H1 (cell line): ENCODE results near the gene CACFD1.

Experiments used
- BACH1 ChIP-seq: IDR thresholded peaks from 2 replicates; pipeline ENCODE4 v1.6.1; 2012; ENCODE audit warnings: low read length, improper control_type of control experiment
- BCL11A ChIP-seq, 2 experiments: IDR thresholded peaks; one replicate each; pipeline ENCODE4 v1.6.1; 2011; ENCODE audit warnings: low read depth in 2 of 2, low read length in 2 of 2, mild to moderate bottlenecking in 2 of 2
- JUN ChIP-seq: IDR thresholded peaks from 2 replicates; pipeline ENCODE4 v1.6.1; 2011; ENCODE audit warnings: low read depth, mild to moderate bottlenecking, improper control_type of control experiment, low read length
- KDM5A ChIP-seq: fragments of 200-600 bp; IDR thresholded peaks from 2 replicates; pipeline ENCODE4 v1.7.1; 2012; ENCODE audit warnings: mild to moderate bottlenecking, low read length, inconsistent platforms, mixed read lengths
- POLR2A ChIP-seq, 2 experiments: IDR thresholded peaks; 1 replicate in 1 of 2; 2 replicates in 1 of 2; pipeline ENCODE4 v1.6.1; 2011; ENCODE audit warnings: low read depth in 2 of 2, low read length in 2 of 2, mild to moderate bottlenecking in 2 of 2; ENCODE audit errors: control extremely low read depth in 1 of 2
- TF ChIP-seq, protein P1 (sequence below), 3 experiments: IDR thresholded peaks; 1 replicate in 2 of 3; 2 replicates in 1 of 3; pipeline versions ENCODE4 v1.5.1 to v1.6.1; 2011; ENCODE audit warnings: low read length in 3 of 3, mild to moderate bottlenecking in 3 of 3, inconsistent platforms in 2 of 3, low read depth in 1 of 3, moderate library complexity in 1 of 3; ENCODE audit not compliant: insufficient read depth in 1 of 3; ENCODE audit errors: control extremely low read depth in 1 of 3
- TF ChIP-seq, protein P2 (sequence below): IDR thresholded peaks from 2 replicates; pipeline ENCODE4 v1.6.1; 2012; ENCODE audit warnings: low read length, inconsistent platforms
- TF ChIP-seq, protein P3 (sequence below): IDR thresholded peaks from 2 replicates; pipeline ENCODE4 v1.6.1; 2012; ENCODE audit warnings: inconsistent platforms

DNA sequence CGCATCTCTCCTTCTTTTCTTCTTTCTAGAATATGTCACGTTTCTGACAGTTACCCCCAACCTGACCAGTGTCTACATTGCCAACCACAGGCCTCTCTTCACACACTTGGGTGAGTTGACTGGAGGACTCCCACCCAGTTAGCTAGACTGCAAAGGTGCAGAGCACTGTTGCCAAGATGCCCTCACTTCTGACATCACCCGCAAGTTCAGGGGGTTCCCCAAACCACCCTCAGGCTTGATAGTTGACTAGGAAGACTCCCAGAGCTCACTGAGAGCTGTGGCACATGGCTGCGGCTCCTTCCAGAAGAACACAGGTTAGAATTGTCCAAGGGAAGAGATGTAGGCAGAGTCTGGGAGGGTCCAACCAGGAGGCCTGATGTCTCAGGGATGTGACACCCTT is 20.4 kb upstream of the CACFD1 start:
- TF ChIP-seq, protein P1, sequence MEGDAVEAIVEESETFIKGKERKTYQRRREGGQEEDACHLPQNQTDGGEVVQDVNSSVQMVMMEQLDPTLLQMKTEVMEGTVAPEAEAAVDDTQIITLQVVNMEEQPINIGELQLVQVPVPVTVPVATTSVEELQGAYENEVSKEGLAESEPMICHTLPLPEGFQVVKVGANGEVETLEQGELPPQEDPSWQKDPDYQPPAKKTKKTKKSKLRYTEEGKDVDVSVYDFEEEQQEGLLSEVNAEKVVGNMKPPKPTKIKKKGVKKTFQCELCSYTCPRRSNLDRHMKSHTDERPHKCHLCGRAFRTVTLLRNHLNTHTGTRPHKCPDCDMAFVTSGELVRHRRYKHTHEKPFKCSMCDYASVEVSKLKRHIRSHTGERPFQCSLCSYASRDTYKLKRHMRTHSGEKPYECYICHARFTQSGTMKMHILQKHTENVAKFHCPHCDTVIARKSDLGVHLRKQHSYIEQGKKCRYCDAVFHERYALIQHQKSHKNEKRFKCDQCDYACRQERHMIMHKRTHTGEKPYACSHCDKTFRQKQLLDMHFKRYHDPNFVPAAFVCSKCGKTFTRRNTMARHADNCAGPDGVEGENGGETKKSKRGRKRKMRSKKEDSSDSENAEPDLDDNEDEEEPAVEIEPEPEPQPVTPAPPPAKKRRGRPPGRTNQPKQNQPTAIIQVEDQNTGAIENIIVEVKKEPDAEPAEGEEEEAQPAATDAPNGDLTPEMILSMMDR (IDR thresholded peaks at IDR 0.05; ENCODE audit: control extremely low read depth in 1 of 3, insufficient read depth in 1 of 3, low read depth in 1 of 3, low read length in 3 of 3): no peak
- TF ChIP-seq, protein P2, sequence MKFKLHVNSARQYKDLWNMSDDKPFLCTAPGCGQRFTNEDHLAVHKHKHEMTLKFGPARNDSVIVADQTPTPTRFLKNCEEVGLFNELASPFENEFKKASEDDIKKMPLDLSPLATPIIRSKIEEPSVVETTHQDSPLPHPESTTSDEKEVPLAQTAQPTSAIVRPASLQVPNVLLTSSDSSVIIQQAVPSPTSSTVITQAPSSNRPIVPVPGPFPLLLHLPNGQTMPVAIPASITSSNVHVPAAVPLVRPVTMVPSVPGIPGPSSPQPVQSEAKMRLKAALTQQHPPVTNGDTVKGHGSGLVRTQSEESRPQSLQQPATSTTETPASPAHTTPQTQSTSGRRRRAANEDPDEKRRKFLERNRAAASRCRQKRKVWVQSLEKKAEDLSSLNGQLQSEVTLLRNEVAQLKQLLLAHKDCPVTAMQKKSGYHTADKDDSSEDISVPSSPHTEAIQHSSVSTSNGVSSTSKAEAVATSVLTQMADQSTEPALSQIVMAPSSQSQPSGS: no peak
- no peak for TF ChIP-seq POLR2A (IDR thresholded peaks at IDR 0.05; ENCODE audit: control extremely low read depth in 1 of 2, low read depth in 2 of 2, low read length in 2 of 2)
- TF ChIP-seq BACH1: no peak
- no peak for TF ChIP-seq KDM5A
- TF ChIP-seq BCL11A (IDR thresholded peaks at IDR 0.05; ENCODE audit: low read depth in 2 of 2, low read length in 2 of 2): no peak
- TF ChIP-seq, protein P3, sequence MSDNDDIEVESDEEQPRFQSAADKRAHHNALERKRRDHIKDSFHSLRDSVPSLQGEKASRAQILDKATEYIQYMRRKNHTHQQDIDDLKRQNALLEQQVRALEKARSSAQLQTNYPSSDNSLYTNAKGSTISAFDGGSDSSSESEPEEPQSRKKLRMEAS: no peak
- TF ChIP-seq JUN: no peak
